Hematopoietic multipotent progenitor cell (in vitro differentiated cells): ENCODE data around the gene PRM2. TPM values are rescaled to one million over a fixed set of nuclear protein-coding genes. Genes with fewer than 3 reads are reported as not detected.

Source experiments
- DNase-seq, 3 donors: peaks; one replicate each; pipeline ENCODE4 v3.0.0-alpha.2; 2011 to 2015; ENCODE audit warnings: low read depth in 2 of 3, low spot score in 2 of 3
- total RNA-seq: library from RNA; depleted of rRNA; stranded (reverse); fragments of >200 nt; gene quantifications from one replicate; pipeline ENCODE4 v1.2.3, GENCODE V29; 2012

Gene PRM2
- not detected for total RNA-seq

DNA sequence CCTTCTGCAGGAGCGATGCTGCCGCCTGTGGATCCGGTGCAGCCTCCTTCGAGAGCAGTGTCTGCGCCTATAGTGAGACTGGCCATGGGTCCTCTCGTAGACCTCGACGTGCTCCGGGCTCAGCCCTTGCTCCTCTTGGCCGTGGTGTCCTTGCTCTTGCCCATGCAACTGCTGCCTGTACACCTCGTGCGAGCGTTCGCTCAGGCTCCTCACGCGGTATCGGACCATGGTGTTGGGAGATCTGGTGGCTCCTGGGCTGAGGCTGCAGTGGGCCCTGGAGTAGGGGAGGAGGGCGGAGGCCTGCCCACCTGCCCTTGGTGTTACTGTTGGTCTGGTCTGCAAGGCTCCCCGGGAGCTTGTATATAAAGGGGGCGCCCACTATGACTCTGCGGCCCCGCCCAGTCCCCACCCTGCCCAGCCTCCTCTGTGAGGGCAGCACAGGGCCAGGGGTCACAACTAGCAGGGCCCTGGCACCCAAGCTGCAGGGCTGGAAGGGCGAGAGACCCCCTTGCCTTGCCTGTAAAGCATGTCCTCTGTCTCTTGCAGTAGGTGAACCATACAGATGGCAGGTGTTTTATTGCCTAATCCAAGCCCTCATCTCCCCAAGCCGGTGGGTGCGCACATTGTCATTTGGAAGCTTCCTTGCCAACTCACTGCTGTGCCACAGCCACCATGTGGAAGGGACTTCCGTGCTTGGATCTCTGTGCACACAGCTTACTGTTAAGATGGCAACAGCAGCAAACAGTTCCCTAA, at the start of gene PRM2:
PRM2 (minus strand) TSS at position 338 of the 753 bp plus-strand sequence; CDS start at position 228, 110 bp downstream.
- no peak for DNase-seq

DNA sequence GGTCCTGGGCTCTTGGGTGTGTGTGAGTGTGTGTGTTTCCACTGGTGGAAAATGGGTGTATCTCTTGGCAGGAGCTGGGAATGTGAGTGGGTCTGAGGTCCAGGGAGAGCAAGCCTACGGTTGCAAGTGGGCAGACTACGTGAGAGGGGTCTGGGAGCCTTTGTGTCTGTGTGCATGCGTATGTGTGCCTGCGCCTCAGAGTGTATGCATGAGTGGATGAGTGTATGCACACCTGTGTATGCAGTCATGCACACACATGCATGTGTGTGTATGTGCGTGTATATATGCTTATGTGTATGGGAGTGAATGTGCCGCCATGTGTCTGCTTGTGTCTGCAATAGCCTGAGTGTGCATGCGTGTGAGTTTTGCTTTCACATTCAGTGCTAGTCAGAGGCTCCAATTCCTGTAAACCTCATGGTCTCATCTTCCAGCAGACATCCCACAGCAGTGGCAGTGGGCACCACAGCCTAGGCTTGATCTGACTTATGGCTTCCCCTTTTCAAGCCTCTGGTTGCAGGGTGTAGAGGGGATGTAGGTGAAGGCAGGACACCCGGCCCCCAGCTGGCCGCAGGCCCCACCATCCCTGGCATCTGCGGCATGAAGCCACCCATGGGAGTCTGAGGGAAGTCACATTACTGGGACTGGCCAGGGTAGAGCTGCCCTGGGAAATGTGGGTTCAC, 49.3 kb upstream of the PRM2 start:
- DNase-seq = peak in 2 of 3 donors; percentile 42 to 70

GRCh38 chr16:11323551-11324336, 47.5 kb upstream of the PRM2 start:
- no peak for DNase-seq

- no peak for DNase-seq
Measured at GRCh38 chr16:11322823-11323222, 46.5 kb upstream of the PRM2 start.

GRCh38 chr16:11321662-11322061, 45.4 kb upstream of the PRM2 start:
- no peak for DNase-seq

GRCh38 chr16:11320170-11320569, 43.9 kb upstream of the PRM2 start:
- DNase-seq = no peak

DNA sequence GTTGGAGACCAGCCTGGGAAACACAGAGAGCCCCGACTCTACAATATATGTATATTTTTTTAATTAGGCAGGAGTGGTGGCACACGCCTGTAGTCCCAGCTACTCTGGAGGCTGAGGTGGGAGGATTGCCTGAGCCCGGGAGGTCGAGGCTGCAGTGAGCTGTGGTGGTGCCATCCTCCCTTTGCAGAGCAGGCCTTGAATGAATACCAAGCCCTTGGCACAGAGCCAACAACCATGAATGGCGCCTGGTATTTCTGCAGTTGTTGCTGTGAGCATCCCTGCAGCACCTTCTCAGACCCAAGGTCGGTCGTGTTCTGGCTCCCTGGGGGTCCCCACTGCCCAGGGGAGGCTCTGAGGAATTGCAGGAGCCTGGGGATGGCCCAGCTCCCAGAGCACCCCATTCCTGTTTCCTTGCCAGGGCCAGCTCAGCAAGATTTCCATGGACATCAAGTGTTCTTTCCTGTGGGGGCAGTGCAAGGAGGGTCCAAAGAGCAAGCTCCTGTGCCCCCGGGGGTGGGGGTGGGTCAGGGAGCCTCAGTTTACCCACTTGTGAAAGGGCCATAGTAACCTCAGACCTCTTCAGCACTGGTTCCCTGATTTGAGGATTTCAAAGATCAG, 43.4 kb upstream of the PRM2 start:
- DNase-seq = peak in 1 of 3 donors; percentile 53

DNA sequence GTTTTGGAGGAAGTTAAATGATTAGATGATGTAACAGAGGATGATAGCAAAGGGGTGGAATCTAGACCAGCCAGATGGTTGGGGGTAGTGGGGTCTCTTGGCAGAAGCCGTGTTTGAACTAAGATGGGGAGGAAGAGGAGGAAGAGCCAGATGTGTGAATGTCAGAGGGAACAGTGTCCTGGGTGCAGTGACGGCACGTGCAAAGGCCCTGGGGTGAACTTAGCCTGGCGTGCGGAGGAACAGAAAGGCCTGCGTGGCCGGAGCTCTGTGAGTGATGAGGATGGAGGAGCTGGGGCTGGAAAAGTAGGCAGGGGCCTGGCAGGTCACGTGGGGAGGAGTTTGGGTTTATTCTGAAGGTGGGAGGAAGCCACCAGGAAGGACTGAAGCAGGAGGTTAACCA, 42.5 kb upstream of the PRM2 start:
- DNase-seq = no peak

- no peak for DNase-seq
Measured at GRCh38 chr16:11316331-11317015, 40.2 kb upstream of the PRM2 start.

- no peak for DNase-seq
Measured at GRCh38 chr16:11315510-11315909, 39.2 kb upstream of the PRM2 start.

DNA sequence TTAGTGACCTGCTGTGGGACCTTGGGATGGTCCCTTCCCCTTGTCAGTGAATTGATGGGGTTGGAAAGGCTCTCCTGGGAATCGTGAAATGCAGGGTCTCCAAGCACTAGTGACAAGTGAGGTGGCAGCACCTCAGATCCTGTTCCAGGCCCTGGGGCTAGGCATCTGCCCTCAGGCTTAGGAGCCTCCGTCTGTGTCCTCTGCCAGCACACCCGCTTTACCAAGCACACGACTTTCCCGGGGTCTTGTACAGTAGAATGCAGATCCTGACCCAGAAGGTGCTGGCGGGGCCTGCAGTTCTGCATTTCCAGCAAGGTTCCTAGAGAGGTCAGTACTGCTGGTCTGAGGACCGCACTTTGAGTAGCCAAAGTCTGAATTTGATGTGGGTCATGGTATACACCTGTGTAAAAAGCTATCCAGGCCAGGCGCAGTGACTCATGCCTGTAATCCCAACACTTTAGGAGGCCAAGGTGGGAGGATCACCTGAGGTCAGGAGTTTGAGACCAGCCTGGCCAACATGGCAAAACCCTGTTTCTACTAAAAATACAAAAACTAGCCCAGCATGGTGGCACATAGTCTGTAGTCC, 38.1 kb upstream of the PRM2 start:
- DNase-seq = no peak

DNA sequence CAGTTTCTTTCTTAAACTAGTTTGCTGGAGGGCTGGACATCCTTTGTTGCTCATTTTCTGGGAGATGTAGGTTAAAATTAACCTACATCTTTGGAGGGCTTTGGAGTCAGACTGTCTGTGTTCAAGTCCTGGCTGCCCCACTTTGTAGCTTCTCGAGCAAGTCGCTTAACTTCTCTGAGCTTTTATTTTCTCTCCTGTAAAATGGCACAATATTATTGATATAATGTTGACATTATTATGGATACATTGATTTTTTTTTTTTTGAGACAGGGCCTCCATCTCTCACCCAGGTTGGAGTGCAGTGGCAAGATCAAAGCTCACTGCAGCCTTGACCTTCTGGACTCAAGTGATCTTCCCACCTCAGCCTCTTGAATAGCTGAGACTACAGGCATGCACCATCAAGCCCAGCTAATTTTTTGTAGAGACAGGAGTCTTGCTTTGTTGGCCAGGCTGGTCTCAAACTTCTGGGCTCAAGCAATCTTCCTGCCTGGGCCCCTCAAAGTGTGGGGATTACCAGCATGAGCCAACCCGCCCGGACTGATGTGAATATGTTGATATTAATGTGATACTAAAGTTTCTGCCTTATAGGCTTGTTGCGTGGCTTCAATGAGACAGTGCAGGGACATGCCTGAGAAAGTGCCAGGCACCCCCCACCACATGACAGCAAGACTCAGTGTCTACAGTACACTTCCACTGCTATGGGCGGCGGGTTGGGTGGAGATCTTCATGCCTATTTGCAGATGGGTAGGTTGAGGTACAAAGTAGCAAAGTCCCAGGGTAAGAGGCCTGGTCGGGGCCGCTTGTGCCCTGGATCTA, 37.4 kb upstream of the PRM2 start:
- no peak for DNase-seq

DNA sequence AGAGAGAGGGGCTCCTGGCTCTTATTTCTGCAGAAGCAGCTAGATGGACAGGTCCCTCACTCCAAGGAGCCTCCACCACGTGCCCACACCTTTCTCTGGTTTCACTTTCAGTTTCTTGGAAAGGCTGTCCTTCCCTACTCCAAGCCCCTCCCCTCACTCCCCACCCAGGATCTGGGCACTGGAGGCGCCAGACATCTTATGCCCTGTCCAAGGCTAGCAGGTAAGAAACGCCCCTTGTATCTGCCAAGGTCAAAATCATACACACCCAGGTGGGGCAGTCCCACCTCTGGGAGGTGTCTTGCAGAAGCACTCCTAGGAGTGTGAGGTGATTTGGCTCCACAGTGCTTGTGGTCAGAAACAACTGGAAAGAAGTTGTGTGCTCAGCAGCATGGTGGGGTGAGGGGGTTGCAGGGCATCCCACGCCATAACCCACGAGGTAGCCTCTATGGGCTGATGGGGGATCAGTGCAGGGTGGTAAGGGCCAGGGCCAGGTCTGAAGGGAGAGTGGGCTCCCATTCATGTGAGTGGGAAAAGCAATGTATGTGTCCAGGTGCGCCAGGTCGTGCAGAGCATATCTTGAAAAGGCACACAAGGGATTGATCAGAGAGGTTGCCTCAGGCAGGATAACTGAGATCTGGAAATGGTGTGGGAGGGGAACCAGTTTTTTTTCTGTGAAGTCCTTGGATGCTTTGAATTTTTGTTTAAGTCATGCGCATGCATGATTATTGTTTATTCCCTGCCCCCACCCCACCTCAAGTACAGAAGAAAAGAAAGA, 36.6 kb upstream of the PRM2 start:
- peak in 2 of 3 donors; percentile 44 to 47 for DNase-seq

GRCh38 chr16:11310997-11311561, 34.8 kb upstream of the PRM2 start:
- peak in 2 of 3 donors; percentile 75 to 91 for DNase-seq

DNA sequence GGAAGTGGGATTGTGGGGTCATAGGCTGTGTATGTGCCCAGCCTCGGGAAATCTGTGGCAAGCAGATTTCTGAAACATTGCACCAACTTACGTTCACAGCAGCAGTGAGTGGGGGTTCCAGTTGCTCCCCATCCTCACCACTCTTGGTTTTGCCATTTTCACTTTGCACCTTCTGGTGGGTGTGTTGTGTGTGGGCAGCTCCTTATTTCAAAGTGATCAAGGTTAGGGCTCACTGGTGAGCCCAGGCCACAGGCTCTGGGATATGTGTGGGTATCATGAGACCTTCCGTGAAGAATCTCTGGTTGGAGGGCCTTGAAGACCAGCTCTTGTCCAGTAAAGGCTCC, 34.3 kb upstream of the PRM2 start:
- no peak for DNase-seq

DNA sequence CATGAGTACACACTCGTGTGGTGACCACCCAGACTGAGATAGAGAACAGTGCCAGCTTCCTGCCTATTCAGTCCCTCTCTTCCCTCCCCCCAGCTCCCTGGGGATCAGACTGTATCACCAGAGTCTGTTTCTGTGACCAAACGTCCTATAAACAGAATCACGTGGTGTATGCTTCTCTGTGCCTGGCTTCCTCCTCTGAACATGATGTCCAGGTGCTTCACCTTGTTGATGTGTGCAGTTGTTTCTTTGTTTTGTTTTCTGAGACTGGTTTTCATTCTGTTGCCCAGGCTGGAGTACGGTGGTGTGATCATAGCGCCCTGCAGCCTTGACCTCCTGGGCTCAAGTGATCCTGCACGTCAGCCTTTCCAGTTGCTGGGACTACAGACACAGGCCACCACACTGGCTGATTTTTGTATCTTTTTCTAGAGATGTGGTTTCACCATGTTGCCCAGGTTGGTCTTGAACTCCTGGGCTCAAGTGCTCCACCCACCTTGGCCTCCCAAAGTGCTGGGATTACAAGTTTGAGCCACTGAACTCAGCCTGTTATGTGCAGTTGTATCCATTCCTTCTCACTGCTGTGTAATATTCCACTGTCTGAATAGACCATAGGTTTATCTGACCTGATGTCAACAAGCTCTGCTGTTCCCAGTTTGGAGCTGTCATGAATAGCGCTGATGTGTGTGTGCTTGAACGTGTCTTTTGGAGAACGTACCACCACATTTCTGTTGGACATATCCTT, 33.8 kb upstream of the PRM2 start:
- DNase-seq = no peak

DNA sequence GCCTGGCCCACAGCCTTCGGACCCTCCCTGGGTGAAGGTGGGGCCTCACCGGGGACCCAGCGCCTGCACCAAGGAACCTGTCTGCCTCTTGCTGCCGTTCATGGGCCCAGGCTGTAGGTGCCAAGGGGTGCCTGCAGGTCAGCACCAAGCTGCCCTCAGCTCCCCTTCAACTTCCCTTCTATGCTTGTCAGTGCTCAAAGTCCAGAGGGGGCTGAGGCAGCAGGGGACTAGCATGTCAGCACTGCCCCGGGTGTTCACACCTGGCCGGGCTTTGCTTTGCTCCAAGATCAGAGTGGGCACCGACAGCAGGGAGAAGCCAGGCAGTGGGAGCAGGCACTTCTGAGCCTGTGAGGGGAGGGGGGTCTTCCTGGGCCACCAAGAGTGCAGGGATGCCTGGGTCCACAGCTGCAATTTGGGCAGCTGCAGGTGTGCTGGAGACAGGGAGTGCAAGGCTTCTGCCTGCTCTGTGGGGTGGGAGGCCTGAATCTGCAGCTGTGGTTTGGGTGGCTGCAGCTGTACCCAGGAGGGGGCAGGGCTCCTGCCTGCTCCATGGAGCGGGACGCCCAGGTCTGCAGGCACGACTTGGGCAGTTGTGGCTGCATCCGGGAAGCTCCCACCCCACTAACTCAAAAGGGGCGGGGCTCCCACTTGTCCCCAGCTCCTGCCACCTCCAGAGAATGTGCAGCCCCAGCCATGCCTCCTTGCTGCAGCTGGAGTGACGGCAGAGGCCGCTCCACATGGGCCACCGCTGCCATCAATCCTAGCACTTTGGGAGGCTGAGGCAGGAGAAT, 32.4 kb upstream of the PRM2 start:
- DNase-seq = no peak
